ENCODE results near the gene AP1B1.

GRCh38 chr22:29299136-29299900 lies 89.1 kb downstream of the AP1B1 start:
- TF ChIP-seq, protein P1, sequence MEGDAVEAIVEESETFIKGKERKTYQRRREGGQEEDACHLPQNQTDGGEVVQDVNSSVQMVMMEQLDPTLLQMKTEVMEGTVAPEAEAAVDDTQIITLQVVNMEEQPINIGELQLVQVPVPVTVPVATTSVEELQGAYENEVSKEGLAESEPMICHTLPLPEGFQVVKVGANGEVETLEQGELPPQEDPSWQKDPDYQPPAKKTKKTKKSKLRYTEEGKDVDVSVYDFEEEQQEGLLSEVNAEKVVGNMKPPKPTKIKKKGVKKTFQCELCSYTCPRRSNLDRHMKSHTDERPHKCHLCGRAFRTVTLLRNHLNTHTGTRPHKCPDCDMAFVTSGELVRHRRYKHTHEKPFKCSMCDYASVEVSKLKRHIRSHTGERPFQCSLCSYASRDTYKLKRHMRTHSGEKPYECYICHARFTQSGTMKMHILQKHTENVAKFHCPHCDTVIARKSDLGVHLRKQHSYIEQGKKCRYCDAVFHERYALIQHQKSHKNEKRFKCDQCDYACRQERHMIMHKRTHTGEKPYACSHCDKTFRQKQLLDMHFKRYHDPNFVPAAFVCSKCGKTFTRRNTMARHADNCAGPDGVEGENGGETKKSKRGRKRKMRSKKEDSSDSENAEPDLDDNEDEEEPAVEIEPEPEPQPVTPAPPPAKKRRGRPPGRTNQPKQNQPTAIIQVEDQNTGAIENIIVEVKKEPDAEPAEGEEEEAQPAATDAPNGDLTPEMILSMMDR (IDR thresholded peaks at IDR 0.05): no peak
- TF ChIP-seq POLR2A (IDR thresholded peaks at IDR 0.05): no peak

Data from body of pancreas (tissue), 4 donors.